Skeletal muscle cell (primary cell): ENCODE measurements around the gene TRIM8.
"Not testable (repeated sequence)": the region's sequence is repeated elsewhere in the genome, so short reads cannot be mapped to it uniquely, and the experiment has no call there.

Experiments used
- DNase-seq: peaks from one replicate; pipeline ENCODE4 v3.0.0-alpha.2; 2010; ENCODE audit warnings: low read depth
- H3K4me3 ChIP-seq: 2 replicates; pipeline ENCODE4 v1.5.1; 2011; ENCODE audit warnings: low read depth, mild to moderate bottlenecking, control low read depth, low read length, moderate library complexity

The TRIM8 gene

DNA sequence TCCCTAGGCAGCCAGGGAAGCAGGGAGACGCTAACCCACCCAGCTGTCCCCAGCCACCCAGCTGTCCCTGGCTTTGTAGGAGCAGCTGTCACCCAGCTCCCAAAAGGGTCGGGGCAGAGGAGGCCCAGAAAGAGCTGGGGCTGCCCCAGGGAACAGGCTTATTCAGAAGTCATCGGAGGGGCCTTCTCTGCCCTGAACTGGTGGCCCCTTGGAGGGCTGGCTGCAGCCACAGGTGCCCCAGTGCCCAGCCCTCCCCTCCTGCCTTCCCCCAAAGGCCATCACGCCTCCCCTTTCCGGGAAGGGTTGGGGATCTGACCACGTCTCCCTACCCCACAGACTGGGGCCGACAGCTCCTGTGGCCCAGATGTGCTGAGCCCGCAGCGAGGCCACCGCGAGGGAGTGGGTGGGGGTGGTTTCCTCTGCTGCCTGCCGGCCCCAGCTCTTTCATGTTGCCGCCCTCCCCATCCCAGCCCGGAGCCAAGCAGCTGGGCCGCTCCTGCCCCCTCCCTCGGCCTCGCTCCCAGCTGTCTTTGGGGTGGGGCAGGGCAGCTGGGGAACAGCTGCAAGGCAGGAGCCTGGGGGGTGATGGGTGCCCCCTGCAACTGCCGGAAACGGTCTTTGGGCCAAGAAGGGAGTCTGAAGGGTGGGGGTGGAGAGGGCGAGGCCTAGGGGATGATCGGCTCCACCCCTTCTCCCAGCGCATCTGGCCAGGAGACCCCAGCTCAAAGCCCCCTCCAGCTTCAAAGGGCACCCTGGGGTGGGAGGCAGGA is 16.8 kb downstream of the TRIM8 start:
- H3K4me3 ChIP-seq = no peak overlapping the region
- DNase-seq = no peak

DNA sequence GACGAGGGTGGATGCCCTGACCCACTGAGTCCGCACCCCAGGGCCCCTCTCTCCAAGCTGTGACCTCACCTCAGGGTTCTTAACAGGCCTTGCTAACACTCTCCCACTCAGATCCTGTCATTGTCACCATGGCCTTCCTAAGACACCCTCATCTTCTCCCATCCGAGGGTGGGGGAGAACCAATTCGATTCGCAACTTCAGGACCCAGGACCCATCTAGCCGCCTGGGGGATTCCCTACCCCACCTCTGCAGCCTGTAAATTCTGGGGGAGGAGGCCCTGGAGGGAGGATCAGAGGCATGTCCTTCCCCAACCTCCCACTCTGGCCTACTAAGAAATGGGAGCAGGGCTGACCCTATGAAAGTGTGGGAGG is 17.4 kb downstream of the TRIM8 start:
- no peak overlapping the region for H3K4me3 ChIP-seq
- no peak for DNase-seq

DNA sequence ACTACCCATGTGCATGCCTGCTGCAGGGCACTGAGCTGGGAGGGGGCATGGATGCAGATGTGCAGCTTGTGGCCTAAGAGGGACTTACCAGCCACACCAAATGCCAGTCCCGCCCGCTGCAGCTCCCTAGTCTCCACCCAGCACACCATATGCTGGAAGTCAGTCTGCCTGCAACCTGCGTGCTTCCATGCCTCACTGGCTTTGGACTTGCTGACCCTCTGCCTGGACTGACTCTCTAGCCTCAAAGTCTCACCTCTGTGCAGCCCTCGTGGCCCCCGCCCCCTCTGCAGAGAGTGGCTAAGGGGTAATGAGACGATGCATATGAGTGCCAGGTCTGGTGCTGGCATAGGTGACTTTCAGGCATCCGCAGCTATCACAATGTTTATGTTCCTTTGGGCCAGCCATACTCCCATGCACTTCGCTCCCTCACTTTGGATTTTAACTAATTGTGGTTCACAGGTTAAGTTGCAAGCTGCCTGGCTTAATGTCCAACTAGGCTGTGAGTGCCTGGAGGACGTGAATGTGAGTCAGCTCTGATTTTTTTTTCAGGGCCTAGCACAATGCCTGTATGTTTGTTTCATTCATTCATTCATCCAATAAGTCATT is 21.7 kb downstream of the TRIM8 start:
- DNase-seq = no peak
- H3K4me3 ChIP-seq = no peak overlapping the region

DNA sequence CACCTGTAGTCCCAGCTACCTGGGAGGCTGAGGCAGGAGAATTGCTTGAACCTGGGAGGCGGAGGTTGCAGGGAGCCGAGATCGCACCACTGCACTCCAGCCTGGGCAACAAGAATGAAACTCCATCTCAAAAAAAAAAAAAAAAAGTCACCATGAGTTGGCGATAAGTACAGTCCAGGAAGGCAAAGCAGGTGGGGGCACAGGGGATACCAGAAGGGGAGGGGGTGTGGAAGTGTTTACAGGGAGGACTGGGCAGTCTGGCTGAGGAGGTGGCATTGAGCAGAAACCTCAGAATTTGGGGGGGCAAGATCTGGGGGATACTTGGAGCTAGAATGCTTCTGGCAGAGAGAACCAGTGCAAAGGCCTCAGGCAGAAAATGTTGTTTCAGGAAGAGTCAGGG is 23.1 kb downstream of the TRIM8 start:
- H3K4me3 ChIP-seq, DNase-seq: not testable (repeated sequence)

DNA sequence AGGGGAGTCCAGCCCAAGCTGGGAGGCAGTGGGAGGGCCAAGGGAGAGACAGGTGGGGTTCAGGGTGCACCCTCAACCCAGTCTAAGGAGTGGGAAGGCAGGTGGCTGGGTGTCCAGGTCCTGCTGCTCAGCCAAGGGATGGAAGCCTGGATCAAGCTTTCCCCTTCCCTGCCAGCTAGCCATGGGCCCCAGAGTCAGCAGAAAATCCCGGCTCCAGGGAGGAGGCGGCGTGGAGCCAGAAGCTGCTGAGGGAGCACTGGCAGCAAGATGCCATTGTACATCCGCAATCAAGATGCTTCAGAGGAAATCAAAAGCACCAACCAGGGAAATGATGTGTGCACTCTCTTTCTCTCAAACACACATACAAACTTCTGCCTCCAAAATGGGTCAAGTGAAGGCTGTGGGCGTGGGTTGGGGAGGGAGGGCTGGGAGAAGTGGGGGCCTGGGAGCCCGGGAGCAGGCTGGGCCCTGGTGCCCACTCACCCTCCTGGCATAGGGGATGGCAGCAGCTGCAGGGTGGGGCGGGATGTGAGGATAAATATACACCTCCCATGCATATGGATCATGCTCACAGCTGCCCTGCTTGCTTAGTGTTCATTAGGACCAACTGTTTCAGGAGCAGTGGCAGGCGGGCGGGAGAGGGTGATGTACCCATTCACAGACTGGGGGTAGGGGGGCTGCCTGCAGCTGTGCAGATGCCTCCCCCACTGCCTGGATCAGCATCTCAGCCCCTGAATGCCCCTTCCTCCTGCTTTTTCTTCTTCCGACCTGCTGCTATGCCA is 24.2 kb downstream of the TRIM8 start:
- H3K4me3 ChIP-seq = no peak overlapping the region

DNA sequence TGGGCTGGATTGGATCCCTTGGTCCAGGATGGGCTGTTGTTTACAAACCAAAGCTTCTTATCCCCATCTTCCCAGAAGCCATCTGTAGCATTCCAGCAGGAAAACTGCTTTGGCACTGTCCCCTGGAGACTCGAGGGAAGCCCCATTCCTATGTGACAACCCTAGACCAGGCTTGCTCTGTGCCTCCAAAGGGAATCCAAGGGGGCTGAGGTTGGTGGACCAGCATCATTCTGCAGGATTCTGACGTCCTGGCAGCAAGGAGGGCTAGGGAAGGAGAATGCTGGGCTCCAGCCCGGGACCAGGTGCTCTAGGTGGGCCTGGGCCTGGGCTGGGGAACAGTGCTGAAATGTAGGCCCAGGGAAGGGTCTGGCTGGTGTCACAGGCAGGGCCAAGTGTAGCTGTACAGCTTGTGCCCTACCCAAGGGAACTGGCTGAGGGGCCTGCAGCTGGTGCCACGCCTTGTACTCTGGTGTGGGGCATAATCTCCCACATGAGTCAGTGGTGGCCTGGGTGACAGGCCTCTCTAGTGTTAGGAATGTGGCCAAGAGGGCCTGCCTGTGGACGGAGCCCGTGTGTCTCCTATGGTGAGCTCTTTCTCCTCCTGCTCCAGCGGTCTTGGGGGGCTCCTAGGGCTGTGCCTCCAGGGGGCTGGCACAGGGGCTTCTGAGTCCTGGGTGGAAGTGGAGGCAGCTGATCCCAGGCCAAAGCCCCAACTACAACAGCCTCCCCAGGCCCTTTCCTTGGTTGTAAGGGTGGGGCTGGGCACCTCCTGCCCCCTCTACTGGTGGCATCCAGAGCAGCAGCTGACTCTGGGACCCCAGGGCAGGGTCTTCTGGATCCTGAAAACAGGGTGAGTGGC is 25.2 kb downstream of the TRIM8 start:
- no peak overlapping the region for H3K4me3 ChIP-seq
- DNase-seq = no peak

More for the DNA sequence above, 24.2 kb downstream of the TRIM8 start:
- no peak for DNase-seq

DNA sequence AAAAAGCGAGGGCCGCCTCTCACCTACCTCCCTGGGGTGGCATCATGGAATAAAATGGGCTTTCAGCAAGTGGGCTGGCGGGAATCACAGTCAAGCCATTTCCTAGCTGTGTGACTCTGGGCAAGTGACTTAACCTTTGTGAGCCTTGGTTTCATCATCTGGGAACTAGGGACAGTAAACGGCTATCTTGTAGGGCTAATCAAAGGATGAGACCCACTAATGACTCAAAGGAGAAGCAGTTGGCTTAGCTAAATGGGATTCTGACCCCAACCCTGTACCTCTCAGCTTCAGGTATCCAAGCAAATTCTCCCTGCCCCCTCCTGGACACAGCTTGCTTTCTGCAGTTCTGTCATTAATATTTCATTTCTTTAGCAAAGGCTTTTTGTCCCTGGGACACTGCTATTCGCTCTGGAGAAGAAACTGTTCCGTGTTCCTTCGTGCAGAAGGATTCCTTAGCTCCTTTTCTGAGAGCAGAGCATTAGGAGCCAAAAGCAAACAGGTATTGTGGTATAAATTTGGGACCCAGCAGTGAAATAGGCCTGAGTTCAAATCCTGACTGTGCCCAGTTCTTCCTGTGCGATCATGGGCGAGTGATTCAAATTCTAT is 25.9 kb downstream of the TRIM8 start:
- no peak overlapping the region for H3K4me3 ChIP-seq
- DNase-seq = no peak

DNA sequence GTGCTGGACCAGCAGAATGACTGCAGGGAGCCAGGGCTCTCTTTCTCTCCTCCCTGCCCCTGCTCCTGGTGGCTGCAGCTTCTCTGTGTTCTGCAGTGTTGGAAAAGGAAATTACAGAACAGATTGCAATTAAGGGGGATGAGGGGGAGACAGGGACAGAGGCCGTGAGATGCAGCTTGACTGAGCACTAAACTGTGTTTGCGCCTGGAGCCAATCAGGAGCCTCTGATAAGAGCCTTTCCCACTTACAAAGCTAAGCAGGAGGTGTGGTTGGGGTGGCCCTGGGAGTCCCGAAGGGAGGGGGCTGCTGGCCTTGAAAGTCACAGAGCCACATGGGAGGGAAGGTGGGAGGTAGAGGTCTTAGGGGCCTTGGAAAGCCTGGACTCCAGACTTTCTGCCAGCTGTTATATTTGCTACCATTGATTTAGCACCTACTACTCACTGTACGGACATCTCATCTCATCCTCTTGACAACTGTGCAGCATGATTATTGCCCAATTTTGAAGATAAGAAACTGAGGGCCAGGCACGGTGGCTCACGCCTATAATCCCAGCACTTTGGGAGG is 26.7 kb downstream of the TRIM8 start:
- H3K4me3 ChIP-seq = no peak overlapping the region
- DNase-seq = no peak

DNA sequence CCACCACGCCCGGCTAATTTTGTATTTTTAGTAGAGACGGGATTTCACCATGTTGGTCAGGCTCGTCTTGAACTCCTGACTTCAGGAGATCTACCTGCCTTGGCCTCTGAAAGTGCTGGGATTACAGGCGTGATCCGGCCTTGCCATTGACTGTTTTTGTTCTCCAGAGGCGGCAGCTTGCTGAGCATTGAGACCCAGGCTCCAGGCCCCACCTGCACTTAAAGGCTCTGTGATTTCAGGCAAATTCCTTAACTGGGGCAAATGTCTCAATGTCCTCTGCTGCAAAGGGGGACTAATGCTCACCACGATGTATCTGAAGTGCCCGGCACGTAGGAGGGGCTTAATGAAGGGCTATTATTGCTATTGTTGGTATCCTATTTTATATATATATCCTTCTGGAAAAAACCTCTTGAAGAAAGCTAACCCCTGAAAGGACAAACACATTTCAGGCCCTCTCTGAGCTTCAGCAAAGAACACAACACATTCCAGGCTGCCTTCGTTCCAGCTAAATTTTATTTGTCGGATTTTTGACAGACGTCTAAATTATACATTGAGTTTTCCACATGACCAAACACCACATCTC is 29.0 kb downstream of the TRIM8 start:
- H3K4me3 ChIP-seq = no peak overlapping the region
- DNase-seq = no peak

DNA sequence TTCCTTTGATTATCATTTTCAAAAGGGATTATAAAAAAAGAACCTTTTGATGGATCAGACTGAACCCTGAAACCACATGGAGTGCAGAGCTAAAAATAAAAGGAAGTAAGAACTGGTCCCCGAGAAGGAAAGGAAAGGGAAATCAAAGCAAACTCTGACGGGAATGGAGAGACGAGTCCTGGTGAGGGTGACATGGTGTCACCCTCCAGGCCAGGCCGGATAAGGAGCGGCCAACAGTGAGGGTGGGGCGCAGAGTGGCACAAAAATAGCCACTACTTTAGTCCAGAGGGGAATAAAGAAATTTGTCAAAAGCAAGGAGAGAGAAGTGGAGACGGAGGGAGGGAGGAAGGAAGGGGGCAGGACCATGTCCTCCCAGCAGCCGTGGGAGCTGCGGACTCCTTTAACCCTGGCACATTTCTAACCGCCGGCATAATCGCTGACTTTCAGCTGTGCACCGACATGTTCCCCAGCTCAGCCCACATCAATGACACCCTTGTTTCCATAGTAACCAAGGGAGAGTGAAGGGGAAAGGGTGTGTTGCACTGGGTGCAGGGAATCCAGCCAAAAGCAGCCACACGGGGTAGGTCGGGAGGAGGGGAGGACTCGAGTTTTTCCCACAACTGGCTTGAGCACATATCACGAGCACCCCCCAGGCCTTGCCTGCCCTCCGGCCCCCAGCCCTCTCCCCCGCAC is 29.7 kb downstream of the TRIM8 start:
- DNase-seq = peak; percentile 61
- H3K4me3 ChIP-seq = peak overlapping the region; percentile 0

DNA sequence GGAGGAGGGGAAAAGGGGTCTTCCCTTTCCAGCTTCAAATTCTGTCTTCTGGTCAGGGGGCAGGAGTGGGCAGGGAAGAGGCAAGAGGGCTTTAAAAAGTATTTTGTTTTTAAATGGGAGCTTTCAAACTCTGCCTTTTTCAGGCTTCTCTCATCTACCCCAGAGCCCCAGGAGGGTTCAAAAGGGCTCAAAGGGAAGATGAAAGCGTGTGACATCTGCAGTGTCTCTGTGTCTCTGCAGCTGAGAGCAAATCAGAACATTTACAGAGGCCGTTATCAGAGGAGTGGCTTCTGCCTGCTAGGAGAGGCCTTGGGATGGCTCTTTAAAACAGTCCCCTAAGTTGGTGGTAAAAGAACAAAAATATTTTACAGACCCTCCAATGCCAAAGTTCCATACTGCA is 30.3 kb downstream of the TRIM8 start:
- DNase-seq = no peak
- no peak overlapping the region for H3K4me3 ChIP-seq

DNA sequence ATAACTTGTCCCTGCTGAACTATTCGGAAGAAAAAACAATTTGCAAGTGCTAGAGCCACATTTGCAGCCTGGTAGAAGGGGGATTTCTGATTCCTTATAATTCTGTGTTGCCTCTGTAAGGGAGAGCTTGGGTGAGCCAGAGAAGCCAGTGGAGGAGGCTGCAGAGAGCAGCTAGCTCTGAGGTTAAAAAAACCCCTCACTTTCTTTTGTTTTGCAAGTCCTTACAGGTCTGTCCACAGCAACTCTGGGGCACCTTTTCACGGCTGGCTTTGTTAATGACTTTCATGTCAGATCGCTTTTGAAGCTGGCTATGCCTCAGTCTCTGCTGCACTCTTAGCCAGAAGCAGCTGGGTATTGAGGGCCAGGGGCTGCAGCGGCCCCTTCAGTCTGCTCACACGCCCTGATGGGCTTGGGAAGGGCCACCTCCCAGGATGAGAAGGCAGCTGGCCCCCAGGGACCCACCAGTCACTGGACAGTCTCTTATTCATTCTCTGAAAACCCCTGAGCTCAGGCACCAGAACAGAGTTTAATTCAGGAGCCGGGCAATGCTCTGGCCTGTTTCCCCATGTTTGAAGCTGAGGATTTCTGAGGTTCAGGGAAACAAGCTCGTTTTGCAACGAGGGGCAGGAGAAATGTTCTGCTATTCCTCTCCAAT is 30.9 kb downstream of the TRIM8 start:
- H3K4me3 ChIP-seq = no peak overlapping the region
- no peak for DNase-seq

DNA sequence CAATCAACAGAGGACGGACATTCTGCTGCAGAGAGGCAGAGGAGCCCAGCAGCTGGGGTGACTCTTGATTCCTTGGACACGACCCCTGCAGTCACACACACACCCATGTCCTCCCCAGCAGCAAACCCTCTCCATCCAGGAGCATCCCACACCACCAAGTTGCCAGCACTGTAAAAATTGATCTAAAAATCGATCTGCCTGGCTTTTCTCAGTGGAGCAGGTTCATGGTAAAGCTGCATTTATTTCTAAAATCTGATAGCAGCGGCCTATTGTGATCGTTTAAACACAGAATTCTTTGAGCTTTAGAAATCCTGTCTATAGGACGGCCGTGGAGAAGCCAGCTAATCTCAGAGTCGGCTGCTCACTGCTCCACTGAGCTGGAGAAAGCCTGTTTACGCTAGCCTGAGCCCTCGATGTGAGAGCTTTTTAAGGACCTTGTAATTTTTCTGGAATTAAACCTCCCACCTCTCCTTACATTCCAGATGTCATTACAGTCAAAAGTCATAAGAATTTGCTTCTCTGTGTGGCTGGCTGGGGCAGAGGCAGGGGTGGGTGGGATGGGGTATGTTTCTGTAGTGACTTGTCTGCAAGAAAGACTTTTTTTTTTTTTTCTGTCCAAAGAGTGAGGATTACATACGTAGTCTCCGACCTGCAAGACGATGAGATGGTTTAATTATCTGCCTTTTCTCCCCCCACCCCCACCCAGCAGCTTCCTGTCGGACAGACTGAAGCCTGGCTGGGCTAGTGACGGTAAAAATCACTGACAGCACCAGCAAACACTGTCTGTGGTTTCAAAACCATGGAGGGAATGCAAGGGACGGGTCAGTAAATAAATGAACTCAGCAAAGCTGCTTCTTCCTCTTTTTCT is 31.6 kb downstream of the TRIM8 start:
- H3K4me3 ChIP-seq = no peak overlapping the region
- DNase-seq = peak; percentile 87

DNA sequence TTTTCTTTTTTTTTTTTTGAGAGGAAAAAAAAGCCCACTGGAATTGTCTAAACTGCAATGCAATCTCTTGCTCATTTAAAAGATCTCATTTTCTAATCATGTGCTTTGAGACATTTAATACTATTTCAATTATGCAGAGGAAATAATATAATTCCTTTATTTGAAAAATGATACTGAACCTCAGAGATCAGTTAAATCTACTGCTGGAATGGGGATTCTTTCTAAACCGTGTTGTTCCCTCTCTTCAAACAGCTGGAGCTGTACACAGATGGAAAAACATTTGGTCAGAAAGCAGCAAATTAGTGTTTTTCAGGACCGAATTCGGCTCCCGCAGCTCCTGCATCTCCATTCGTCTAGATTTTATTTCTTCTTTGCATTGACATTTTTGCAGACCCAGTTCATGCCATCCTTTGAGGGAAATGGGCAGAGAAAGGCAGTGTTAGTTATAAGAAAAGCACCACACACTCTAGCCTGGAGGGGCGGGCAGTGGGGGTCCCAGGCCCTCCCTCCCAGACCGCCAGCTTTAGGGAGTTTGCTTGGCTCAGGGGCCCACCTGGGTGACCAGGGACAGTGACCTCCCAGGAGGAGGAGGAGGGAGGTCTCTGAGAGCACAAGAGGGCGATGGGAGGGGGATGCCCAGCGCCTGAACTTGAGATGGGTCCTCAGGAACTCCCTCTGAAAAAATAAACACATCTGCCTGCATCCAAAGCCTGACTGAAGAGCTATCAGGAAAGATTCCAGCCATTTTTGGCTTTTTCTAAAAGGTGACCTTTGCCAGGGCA is 32.4 kb downstream of the TRIM8 start:
- DNase-seq = no peak
- H3K4me3 ChIP-seq = no peak overlapping the region

DNA sequence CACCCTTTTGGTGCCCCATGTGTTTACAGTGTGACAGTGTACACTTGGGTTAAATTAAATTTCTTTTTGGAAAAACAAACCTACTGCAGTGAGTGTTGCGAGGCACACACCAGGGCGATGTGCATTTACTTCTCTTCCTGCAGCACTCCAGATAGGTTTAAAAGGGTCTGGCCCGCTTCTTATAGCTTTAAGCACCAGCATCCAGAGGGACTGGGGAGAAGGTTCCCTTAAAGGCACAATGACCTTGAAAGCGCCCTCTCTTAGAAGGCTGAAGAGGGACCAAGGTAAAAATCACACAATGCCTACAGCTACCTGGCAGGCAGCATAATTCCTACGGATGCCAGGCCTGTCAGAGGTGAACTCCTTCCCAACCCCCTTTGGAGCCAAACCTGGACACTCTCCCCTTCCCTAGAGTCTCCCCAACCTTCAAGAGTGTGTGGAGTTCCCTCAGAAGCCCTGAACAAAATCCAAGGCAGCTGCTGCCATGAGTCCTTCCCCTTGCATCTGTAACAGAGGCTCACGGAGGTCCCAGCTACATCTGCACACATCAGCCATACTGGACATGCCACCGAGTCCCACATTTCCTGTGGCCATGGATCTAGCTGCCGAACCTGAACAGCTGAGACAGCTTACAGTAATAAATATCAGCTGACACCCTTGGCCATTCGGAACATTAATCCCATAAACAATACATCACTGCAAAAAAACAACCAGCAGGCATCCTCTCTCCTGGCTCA is 33.2 kb downstream of the TRIM8 start:
- H3K4me3 ChIP-seq = no peak overlapping the region
- no peak for DNase-seq

DNA sequence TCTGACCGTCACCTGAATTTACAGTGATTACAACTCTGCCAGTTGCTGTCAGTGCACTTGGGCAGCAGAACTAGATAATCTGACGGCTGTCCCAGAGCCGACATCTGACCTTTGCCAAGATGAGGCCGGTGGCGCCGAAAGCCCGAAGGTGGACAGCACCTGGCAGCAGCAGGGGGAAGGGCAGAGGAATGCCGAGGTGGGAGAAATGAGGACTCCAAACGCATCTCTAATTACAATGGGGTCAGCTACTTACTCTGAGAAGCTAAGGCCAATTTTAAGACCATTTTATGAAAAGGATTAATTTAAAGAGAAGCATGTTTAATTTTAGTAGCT is 33.8 kb downstream of the TRIM8 start:
- no peak overlapping the region for H3K4me3 ChIP-seq
- DNase-seq = no peak
